Measurements from ENCODE around the gene TMEM116.
"Not testable (repeated sequence)": the region's sequence is repeated elsewhere in the genome, so short reads cannot be mapped to it uniquely, and the experiment has no call there.

The TMEM116 gene

GRCh38 chr12:112010415-112011344 is 2.3 kb downstream of the TMEM116 start:
- in situ Hi-C loops (cut with MboI; ENCODE audit: low sequenced_read_pairs), result no loop called here

DNA sequence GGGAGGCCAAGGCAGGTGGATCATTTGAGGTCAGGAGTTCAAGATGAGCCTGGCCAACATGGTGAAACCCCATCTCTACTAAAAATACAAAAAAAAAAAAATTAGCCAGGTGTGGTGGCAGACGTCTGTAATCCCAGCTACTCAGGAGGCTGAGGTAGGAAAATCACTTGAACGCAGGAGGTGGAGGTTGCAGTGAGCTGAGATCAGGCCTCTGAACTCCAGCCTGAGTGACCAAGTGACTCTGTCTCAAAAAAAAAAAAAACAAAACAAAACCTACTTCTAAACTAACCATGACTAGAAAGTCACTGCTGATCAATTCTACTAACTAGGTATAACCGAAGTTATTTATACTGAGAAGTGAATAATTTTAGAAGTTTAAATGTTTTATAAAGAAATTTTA is 3.4 kb downstream of the TMEM116 start:
- in situ Hi-C loops (cut with MboI; ENCODE audit: low sequenced_read_pairs), result not testable (repeated sequence)

- in situ Hi-C loops (cut with MboI; ENCODE audit: low sequenced_read_pairs), result no loop called here
These were observed 4.0 kb downstream of the TMEM116 start for GRCh38 chr12:112008918-112009317.

- in situ Hi-C loops (cut with MboI; ENCODE audit: low sequenced_read_pairs), result no loop called here
These were observed 5.0 kb downstream of the TMEM116 start for GRCh38 chr12:112007945-112008344.

GRCh38 chr12:112005419-112006395 is 7.3 kb downstream of the TMEM116 start:
- in situ Hi-C loops (cut with MboI; ENCODE audit: low sequenced_read_pairs), result no loop called here

DNA sequence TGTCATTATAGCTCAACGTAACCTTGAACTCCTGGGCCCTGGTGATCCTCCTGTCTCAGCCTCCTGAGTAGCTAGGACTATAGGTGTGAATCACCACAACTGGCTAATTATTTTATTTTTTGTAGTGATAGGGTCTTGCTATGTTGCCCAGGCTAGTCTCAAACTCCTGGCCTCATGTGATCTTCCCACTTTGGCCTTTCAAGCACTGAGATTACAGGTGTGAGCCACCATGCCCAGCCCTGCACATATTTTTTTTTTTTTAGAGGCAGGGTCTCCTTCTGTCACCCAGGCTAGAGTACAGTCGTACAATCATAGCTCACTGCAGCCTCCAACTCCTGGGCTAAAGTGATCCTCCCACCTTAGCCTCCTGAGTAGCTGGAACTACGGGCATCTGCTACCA is 8.9 kb downstream of the TMEM116 start:
- in situ Hi-C loops (cut with MboI; ENCODE audit: low sequenced_read_pairs), result no loop called here

DNA sequence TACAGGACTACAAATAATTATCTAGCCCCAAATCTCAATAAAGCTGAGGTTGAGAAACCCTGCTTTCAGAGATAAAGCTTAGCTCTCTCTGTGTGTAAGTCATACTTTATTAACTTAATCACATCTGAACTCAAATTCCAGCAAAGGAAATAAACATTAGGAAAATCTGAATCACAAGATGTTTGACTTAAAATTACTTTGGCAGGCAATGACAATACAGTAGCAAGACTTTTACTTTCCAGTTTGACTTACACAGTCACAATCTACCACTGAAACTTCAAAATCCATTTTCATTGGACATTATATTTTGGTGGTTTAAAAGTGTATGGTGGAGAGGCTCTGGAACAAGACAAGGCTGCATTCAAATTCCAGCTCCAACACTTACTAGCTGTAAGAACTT is 11.4 kb downstream of the TMEM116 start:
- in situ Hi-C loops (cut with MboI; ENCODE audit: low sequenced_read_pairs), result no loop called here

DNA sequence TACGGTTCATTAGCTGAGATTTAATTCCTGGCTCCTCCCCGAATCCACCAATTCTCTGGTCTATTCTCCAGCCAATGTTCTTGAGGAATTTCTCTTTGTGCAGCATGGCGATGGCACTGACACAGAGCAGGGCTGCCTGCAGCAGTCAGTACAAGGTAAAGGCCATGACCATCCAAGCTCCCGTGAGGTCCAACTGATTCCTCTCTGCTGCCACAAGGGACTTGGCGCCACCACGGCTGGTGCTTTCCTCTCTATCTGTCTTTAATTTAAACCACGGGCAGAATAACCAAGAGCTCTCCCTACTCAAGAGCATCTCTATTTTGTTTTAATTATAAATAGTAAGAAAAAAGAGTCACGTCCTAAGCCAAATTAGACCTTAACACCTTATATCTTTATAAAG is 12.1 kb downstream of the TMEM116 start:
- in situ Hi-C loops (cut with MboI; ENCODE audit: low sequenced_read_pairs), result no loop called here

DNA sequence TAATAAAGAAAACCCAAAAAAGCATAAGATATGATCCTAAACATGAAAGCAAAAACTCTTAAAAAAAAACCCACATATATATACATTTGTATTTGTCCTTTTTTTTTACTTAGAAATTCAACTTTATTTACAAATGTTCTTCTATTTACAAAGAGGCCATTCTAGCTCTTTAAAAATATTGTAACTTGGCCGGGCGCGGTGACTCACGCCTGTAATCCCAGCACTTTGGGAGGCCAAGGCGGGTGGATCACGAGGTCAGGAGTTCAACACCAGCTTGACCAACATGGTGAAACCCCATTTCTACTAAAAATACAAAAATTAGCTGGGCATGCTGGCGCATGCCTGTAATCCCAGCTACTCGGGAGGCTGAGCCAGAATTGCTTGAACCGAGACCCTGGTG is 13.8 kb downstream of the TMEM116 start:
- in situ Hi-C loops (cut with MboI; ENCODE audit: low sequenced_read_pairs), result not testable (repeated sequence)

GRCh38 chr12:111998015-111998414 is 14.9 kb downstream of the TMEM116 start:
- in situ Hi-C loops (cut with MboI; ENCODE audit: low sequenced_read_pairs), result no loop called here

DNA sequence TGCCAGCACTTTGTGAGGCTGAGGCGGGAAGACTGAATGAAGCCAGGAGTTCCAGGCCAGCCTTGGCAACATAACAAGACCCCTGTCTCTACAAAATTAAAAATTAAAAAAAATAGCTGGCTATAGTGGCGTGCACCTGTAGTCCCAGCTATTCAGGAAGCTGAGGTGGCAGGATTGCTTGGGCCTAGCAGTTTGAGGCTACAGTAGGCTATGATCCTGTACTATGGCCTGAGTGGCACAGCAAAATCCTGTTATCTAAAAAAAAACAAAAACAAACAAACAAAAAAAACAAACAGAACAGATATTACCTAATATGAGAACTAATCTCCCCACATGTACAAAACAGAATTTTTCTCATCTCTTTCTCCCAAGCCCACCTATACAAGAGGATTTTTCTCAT is 15.7 kb downstream of the TMEM116 start:
- in situ Hi-C loops (cut with MboI; ENCODE audit: low sequenced_read_pairs), result no loop called here

DNA sequence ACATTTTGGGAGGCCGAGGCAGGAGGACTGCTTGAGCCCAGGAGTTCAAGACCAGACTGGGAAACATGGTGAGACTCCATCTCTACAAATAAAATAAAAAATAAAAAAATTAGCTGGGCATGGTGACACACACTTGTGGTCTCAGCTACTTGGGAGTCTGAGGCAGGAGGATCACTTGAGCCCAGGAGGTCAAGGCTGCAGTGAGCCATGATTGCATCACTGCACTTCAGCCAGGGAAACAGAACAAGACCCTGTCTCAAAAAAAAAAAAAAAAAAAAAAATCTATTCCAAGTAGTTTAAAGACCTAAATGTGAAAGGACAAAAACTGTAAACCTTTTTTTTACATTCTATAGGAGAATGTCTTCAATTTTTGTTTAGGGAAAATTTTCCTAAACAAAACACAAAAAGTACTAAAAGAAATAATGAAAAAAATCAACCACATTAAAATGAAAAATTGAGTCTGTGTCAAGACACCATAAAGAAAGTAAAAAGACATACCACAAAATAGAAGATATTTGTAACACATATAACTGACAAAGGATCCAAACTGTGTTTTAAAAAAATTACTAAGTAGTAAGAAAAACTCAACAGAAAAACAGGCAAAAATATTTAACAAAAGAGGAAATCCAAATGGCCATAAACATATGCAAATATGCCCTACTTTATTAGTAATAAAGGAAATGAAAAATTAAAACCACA is 17.0 kb downstream of the TMEM116 start:
- in situ Hi-C loops (cut with MboI; ENCODE audit: low sequenced_read_pairs), result no loop called here

GRCh38 chr12:111994211-111995111 is 18.5 kb downstream of the TMEM116 start:
- in situ Hi-C loops (cut with MboI; ENCODE audit: low sequenced_read_pairs), result not testable (repeated sequence)

GRCh38 chr12:111993292-111994150 is 19.4 kb downstream of the TMEM116 start:
- in situ Hi-C loops (cut with MboI; ENCODE audit: low sequenced_read_pairs), result no loop called here

DNA sequence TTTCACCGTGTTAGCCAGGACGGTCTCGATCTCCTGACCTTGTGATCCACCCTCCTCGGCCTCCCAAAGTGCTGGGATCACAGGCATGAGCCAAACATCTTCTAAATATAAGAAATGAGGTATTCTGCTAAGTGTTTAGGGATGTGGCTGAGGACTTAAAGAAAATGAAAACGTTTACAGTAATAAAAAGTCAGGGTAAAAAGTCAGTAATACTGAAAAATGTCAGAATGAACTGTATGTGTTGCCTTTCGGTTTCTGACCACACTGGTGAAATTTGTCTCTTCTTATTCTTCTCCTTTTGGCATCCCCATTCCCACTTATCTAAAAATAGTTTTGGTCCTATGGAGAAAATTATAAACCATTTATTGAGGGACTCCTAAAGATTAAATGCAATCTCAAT is 20.5 kb downstream of the TMEM116 start:
- in situ Hi-C loops (cut with MboI; ENCODE audit: low sequenced_read_pairs), result no loop called here

- in situ Hi-C loops (cut with MboI; ENCODE audit: low sequenced_read_pairs), result no loop called here
These were observed 21.0 kb downstream of the TMEM116 start for GRCh38 chr12:111991946-111992345.

DNA sequence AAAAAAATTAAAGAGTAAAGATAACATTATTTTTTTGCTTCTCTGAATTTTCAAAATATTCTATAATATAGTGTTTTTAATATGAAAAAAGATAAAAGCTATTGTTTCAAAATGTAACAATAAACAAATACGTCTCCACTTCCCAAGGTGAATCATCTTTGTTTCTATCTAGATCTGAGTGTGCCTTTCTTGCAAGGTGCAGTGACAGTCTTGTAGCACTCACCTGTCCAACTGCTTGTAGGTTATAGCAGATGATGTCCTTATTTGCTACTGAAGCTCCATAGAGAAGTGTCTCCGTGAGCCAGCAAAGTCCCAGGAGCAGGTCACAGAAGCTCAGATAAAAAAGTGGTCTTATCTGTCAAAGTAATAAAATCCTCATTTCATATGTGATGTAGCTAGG is 21.4 kb downstream of the TMEM116 start:
- in situ Hi-C loops (cut with MboI; ENCODE audit: low sequenced_read_pairs), result no loop called here

DNA sequence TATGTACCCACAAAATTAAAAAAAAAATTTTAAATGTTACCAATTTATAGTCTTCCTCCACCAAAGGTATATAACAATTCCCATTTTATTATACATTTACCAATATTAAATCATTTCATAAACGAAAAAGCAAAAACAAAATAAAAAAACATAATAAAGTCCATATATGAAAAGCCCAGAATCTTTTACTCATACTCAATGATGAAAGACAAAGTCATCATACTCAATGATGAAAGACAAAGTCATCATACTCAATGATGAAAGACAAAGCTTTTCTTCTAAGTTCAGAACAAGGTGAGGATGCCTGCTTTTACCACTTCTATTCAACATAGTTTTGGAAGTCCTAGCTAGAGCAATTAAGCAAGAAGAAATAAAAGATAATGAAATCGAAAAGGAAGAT is 28.1 kb downstream of the TMEM116 start:
- in situ Hi-C loops (cut with MboI; ENCODE audit: low sequenced_read_pairs), result no loop called here

GRCh38 chr12:111981987-111982386 is 31.0 kb downstream of the TMEM116 start:
- in situ Hi-C loops (cut with MboI; ENCODE audit: low sequenced_read_pairs), result no loop called here
